Mammary epithelial cell (primary cell): ENCODE measurements around the gene ADAMTS7.
"Not testable (repeated sequence)": the region's sequence is repeated elsewhere in the genome, so short reads cannot be mapped to it uniquely, and the experiment has no call there.

ENCODE experiments used
- EZH2 ChIP-seq: IDR thresholded peaks from 2 replicates; pipeline ENCODE4 v1.6.1; 2012; ENCODE audit warnings: low read length, inconsistent platforms, borderline replicate concordance
- TF ChIP-seq, protein P1 (sequence below), 2 donors: IDR thresholded peaks in 1 of 2; conservative IDR thresholded peaks in 1 of 2; 2 replicates each; pipeline ENCODE4 v1.5.1; 2011 to 2012; ENCODE audit warnings: inconsistent platforms in 2 of 2, low read length in 2 of 2, mild to moderate bottlenecking in 2 of 2, control low read depth in 1 of 2, low read depth in 1 of 2; ENCODE audit not compliant: insufficient read depth in 1 of 2; ENCODE audit errors: extremely low read depth in 1 of 2

- TF ChIP-seq, protein P1, sequence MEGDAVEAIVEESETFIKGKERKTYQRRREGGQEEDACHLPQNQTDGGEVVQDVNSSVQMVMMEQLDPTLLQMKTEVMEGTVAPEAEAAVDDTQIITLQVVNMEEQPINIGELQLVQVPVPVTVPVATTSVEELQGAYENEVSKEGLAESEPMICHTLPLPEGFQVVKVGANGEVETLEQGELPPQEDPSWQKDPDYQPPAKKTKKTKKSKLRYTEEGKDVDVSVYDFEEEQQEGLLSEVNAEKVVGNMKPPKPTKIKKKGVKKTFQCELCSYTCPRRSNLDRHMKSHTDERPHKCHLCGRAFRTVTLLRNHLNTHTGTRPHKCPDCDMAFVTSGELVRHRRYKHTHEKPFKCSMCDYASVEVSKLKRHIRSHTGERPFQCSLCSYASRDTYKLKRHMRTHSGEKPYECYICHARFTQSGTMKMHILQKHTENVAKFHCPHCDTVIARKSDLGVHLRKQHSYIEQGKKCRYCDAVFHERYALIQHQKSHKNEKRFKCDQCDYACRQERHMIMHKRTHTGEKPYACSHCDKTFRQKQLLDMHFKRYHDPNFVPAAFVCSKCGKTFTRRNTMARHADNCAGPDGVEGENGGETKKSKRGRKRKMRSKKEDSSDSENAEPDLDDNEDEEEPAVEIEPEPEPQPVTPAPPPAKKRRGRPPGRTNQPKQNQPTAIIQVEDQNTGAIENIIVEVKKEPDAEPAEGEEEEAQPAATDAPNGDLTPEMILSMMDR (conservative IDR thresholded peaks at IDR 0.05 in 1 of 2, IDR thresholded peaks at IDR 0.05 in 1 of 2; ENCODE audit: extremely low read depth in 1 of 2, insufficient read depth in 1 of 2, low read depth in 1 of 2, low read length in 2 of 2), result not testable (repeated sequence)
- not testable (repeated sequence) for TF ChIP-seq EZH2
Measured at GRCh38 chr15:78719819-78720450, 91.3 kb downstream of the ADAMTS7 start.
